NCI-H1105 treated with DMSO at 0.1 percent for 48 hours (cell line): Measurements from ENCODE around the gene WASHC2A.
"Not testable (repeated sequence)": the region's sequence is repeated elsewhere in the genome, so short reads cannot be mapped to it uniquely, and the experiment has no call there.

Experiments
- DNase-seq: peaks from one replicate; lab custom pipeline; 2025; lab: John Stamatoyannopoulos, UW

Gene WASHC2A

DNA sequence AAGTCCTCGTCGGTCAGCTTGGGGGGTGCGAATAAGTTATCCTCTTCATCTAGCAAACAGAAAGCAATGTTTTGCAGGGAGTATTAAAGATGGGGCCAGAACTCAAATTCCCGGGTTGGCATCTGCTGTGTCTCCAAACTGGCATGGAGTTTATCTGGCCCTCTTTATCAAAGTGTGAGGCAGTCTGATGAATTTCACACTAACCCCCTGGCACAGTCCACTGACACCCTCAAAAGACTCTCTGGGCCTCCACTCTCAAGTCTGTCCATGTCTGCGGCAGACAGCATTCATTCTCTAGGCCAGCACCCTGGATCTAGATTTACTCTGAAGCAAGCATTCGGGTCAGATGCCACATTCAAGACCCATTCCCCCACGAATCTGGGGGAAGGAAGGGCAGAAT is 6.2 kb upstream of the WASHC2A start:
- not testable (repeated sequence) for DNase-seq

DNA sequence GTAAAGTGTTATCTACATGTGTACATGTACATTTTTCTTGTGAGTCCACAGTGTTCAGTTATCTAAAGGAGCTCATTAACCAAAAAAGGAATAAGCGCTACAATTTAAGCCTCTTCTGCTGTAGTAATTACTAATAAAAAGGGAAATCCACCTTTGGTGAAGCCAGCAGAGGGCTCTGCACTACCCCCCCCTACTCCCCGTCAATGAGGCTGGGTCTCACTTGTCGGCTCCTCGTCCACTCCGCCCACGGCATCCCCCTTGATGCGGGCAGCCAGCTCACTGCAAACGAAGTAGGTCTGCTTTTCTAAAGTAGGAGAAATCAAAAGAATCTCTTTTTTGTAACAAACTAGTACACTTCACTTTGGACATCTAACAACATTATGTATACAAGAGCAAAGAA is 4.7 kb upstream of the WASHC2A start:
- DNase-seq: no peak

DNA sequence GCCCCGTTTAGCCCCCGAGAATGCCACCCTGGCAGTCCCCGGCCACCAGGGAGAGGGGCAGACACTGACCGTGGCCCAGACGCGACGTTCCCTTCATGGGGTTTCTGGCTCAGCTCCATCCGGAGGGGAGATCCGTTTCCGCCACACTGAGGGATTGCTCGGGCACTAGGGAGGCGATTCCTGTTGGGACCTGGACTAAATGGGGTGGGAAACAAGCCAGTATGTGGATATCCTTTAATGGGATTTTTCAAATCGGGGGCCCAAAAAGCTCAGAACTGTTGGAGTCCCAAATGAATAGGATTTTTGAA is 552 bp downstream of the WASHC2A start:
- not testable (repeated sequence) for DNase-seq

DNA sequence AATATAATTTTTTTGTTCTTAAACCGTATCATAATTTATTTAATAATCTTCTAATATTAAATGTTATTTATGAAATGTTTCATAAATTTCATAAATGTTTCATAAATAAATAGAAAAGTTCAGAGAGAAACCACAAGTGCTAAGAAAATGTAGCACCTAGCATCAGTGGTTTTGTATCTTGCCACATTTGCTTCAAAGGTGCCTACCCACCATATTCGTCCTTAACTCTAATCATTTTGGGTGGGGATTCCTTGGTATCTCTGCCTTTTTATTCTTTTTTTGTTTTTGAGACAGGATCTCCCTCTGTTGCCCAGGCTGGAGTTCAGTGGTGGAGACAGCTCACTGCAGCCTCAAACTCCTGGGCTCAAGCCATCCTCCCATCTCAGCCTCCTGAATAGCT is 7.4 kb downstream of the WASHC2A start:
- not testable (repeated sequence) for DNase-seq

DNA sequence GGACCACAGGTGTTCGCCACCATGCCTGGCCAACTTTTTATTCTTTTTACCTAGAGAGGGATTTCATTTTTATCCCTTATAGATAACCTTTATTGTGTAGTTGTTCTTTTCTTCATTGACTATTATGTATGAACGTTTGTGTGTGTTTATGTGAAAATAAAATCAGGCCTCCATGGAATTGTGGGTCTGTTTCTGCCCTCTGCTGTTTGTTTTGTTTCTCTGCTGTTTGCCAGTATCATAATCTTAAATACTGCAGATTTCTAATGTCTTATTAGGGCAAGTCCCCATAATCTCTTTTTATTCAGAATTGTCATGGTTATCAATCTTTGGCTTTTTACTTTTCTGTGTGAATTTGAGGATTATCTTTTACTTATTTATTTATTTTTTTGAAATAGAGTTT is 7.8 kb downstream of the WASHC2A start:
- DNase-seq: not testable (repeated sequence)

DNA sequence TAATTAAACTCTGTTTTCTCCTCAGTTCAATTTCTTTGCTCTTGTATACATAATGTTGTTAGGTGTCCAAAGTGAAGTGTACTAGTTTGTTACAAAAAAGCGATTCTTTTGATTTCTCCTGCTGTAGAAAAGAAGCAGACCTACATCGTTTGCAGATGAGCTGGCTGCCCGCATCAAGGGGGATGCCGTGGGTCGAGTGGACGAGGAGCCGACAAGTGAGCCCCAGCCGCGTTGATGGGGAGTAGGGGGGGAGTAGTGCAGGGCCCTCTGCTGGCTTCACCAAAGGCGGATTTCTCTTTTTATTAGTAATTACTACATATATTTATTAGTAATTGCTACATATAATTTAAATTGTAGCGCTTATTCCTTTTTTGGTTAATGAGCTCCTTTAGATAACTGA is 23.6 kb downstream of the WASHC2A start:
- not testable (repeated sequence) for DNase-seq

DNA sequence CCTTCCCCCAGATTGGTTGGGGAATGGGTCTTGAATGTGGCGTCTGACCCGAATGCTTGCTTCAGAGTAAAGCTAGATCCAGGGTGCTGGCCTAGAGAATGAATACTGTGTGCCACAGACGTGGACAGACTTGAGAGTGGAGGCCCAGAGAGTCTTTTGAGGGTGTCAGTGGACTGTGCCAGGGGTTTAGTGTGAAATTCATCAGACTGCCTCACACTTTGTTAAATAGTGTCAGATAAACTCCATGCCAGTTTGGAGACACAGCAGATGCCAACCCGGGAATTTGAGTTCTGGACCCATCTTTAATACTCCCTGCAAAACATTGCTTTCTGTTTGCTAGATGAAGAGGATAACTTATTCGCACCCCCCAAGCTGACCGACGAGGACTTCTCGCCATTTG is 25.2 kb downstream of the WASHC2A start:
- not testable (repeated sequence) for DNase-seq

DNA sequence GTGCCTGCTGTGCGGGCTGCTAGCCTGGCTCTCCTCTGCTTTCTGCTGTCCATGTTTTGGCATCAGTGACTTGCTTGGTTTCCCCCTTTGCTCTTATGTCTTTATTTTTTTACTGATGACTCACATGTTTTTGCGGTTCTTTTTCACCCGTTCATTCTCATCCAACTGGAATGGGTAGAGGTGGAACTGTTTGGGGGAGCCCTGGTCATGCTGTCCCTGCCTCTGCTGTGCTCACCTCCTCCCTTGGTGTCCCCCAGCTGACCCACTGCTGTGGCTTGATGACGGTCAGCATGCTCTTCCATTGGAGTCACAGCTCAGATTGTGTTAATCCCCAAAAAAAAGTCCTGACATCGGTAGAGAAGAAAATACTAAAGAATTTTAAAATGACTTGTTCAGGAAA is 26.9 kb downstream of the WASHC2A start:
- DNase-seq: not testable (repeated sequence)

DNA sequence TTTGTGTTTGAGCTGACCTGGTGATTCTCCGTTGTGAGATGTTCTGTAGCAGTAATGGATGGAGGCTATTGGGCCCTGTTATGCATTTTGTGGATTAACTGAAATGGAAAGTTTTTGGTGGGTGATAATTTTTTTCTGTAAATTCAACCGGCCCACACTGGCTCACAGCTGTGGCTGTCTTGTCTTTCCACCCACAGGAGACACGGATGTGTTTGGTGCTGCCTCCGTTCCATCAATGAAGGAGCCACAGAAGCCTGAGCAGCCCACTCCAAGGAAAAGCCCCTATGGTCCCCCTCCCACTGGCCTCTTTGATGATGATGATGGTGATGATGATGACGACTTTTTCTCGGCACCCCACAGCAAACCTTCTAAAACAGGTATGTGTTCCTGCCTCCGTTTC is 27.6 kb downstream of the WASHC2A start:
- DNase-seq: not testable (repeated sequence)

DNA sequence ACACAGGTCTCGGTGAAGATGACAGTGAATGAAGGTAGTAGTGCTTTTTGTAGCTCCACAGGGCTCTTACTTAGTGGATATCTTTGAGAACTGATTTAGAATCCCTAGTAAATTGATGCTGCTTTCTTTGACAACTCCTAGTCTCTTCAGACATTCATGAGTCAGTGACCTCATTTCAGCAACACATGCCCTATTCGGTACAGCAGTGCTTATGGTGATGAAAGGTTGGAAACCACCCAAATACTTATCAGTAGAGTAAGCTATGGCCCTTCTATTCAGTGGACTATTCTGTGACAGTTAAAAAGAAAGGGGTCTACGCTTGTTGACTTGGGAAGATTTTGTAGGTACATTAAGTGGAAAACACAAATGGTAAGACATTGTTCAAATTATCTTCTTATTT is 29.0 kb downstream of the WASHC2A start:
- not testable (repeated sequence) for DNase-seq

DNA sequence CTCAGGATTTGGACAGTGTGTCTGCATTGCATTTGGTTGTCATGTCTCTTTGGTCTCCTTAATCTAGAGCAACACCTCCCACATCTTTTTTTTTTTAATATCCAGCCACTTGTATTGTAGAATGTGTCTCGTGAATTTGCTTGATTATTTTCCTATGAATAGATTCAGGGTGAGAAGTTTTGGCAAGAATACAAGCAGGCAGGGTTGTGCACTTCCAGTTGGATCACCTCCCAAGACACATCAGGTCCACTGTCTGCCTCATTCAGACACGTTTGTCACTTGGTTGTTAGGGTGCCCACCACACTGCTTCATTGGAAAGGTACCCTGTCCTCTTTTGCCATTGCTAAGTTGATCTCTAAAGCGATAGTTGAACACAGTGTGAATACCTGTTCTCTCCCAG is 30.9 kb downstream of the WASHC2A start:
- not testable (repeated sequence) for DNase-seq

DNA sequence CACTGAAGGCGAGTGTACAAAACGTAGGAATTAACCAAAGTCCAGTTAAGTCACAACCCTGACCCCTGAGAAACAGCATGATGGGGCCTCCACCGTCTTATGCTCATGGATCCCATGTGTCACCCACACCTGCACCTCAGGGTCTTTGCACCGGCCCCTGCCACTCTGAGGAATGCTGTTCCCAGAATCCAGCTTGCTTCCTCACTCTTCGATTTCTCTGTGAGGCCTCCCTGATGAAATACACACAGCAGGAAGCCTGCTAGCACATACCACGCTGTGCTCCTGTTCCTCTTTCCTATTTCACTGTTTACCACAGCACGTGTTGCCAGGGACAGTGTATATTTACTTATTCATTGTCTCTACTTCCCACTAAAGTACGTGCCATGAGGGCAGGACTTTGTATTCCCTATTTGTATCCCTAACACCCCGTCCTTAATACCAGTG is 33.4 kb downstream of the WASHC2A start:
- not testable (repeated sequence) for DNase-seq

DNA sequence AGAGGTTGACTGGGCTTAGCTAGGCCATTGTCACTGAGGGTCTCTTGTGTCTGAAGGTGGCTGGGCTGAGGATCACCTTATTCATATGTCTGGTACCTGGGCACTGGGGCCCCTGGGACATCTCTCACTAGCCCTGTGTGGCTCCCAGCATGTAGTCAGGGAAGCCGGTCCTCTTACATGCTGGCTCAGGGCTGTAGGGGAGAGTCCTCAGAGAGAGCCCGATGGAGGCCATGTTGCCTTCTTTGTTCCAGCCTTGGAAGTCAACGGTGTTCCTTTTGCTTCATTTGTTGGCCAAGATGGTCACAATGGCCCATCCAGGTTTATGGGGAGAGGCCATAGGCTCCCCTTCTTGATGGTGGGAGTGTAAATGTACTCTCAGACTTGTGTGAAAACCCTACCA is 34.0 kb downstream of the WASHC2A start:
- not testable (repeated sequence) for DNase-seq

DNA sequence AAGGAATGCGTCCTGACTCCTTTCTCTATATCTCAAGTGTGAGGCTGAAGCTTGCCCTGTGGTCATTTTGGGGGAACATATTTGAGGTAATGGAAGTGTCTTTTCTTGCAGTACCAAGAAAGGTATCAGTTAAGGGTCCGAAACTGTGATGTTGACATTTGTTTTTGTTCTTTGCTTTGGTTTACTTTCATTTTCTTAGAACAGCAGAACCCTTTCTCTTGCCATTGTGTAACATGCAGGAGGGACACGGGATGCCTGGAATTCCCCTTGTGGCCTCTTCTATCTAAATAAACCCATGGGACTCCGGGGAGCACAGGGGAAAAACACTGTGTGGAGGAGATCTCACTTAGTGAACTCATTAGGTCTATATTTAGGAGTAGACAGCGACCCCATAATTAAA is 34.5 kb downstream of the WASHC2A start:
- not testable (repeated sequence) for DNase-seq

DNA sequence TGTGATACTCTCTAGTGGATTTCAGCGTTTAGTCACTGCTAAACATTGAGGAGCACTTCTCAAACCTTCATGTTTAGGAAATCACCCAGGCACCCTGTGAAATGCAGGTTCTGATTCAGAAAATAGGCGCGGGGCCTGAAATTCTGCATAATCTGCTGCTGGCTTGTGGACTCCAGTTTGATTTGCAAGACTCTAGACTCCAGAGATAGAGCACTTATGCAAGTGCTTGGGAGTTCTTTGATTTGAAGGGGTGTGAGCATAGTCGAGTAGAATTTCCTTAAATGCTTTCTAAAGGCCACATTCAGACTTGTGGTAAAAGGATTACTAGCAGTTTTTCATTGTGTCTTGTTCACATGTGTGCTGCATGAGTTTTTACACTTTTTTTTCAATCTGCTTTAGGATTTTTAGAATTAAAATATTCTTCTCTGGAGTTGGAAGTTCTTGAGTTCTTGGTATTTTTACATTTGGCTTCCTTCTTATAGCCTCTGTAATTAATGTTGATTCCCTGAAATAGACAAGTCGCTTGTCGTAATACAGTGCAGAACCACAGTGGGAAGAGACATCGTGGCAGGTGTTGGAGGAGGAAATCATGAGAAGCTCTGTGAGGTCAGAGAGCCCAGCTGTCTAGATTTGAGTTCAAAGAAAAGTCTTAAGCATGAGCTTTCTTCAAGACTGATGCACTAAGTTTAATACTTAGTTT is 41.4 kb downstream of the WASHC2A start:
- DNase-seq: not testable (repeated sequence)

DNA sequence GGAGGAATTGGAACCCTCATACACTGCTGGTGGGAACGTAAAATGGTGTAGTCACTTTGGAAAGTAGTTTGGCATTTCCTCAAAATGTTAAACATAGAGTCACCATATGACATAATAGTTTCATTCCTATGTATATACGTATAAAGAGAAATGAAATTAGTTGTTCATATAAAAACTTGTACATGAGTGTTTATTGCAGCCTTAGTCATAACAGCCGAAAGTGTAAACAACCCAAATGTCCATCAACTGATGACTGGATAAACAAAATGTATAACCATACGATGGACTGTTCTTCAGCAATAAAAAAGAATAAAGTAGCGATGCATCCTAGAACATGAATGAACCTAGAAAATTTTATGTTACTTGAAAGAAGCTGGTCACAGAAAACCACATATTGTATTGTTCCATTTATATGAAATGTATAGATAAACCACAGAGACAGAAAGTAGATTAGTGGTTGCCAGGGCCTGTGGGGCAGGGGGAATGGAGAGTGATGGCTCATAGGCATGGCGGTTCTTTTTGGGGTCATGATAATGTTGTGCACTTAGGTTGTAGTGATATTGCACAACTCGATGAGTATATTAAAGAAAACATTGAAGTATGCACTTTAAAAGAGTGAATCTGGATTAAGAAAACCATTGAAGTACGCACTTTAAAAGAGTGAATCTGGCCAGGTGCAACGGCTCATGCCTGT is 44.8 kb downstream of the WASHC2A start:
- not testable (repeated sequence) for DNase-seq

DNA sequence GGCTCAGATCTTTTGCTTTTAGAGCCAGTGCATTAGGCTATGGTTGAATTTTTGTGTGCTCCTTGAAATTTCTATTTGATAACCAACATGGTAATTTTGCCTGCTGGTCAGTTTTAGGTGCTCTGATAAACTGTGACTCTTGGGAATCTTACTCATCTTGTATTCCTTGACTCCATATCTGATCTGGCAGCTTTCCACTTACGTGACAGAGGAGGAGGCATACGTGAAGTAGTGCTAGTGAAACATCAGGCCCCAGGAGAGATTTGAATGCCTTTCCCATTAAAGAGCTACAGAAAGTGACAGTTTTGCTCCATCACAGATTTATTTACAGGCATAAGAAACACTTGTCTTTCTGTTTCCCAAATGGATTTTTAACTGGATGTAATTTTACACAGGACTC is 59.0 kb downstream of the WASHC2A start:
- DNase-seq: not testable (repeated sequence)

DNA sequence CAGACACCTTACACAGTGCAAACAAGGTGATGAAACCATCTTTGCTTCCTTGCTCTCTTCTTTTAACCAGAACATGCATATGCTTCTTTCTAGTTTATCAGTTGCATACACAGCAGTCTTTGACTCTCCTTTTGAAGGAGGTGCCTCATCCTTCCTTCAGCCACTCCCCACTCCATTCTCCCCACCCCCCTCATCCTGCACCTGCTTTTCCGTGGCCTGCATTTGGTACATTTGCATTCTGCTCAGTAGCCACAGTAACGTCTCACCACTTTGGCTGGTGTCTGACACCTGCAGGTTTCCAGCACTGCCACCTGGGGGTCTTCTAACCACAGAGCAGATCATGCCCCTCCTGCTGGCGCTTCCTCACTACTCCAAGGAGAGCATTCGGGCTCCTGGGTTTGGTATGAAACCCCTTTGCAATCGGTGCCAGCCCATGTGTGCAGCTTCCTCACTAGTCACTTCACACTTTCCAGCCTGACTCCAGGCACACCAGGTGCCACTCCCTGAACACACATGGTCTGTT is 60.1 kb downstream of the WASHC2A start:
- DNase-seq: not testable (repeated sequence)

DNA sequence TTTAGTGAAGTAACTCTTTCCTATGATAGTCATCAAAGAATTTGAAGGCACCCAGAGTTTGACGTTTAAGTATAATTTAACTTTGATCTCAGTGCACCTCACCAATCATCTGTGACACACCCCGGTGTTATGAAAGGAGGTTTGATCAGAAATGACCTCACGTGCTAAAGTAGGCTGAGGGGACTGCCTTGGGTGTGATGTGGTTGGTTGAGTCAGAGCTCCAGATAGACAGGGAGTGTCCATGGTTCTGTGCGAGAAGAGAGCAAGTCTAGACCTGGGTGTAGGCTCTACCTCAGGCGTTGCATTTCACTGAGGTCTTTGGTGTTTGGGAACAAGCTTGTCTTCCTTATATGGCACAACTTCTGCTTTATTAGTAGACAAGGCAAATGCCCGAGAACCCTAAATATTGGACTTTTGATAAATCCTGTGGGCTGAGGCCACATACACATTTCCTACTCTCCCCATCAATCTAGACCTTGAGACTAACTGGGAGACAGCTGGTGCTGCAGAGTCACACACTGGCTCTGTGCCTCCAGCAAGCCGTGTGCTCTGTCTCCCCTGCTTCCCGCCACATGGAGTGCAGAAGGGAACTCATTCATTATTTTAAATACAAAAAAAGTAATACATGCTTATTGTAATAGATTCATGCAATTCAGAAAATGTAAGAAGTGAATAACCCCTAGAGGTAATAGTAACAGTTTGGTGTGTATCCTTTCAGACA is 63.7 kb downstream of the WASHC2A start:
- not testable (repeated sequence) for DNase-seq

DNA sequence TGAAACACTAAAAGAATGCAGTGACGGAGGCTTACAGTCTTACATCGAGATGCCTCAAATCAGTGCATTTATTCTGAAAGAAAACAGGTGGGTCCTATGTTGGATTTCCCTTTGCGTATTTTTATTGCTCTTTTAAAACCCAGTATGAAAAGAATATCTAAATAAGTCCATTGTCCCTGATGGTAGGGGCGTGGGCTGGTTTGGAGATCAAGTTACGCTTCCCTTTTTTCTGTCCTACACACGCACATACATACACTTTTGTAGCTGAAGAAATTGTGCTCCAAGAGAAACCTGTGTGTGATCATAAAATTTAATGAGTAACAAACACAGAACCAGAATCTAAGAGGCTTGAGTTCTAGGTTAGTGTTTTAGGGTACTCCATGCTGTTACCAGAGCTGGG is 64.6 kb downstream of the WASHC2A start:
- not testable (repeated sequence) for DNase-seq

DNA sequence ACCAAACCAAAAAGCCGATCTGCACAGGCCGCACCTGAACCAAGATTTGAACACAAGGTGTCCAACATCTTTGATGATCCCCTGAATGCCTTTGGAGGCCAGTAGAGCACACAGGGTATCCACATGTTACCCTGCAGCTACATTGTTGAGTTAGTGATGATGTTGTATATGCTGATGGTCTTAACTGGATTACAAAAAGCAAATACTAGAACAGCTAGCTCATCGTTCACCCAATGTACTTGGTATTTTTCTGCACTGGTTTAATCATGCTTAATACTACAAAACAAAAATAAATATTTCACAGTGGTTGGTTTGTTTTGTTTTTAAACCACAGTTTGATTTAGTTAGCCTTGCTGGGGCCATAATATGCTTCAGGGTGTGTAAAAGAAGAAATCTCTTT is 65.1 kb downstream of the WASHC2A start:
- not testable (repeated sequence) for DNase-seq

DNA sequence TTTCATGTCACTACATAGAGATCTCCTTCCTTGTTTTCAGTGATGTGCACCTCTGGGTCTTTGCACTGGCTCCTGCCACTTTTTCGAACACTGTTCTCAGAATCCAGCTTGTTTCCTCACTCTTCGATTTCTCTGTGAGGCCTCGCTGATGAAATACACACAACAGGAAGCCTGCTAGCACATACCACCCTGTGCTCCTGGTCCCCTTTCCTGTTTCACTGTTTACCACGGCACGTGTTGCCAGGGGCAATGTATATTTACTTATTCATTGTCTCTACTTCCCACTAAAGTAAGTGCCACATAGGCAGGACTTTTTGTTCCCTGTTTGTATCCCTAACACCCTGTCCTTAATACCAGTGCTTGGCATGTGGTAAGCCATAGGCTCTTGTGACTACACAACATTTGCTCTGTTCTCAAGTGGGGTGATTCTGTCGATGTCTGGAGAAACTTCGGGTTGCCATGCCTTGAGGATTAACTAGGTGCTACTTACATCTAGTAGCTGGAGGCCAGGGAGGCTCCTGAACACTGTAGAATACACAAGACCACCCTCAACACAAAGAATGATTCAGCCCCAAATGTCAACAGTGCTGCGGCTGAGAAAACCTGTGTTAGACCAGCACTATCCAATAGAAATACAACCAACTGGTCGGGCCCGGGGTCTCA is 75.9 kb downstream of the WASHC2A start:
- DNase-seq: not testable (repeated sequence)
